ENCODE data around the gene CTNNA2. TPM values are rescaled to one million over a fixed set of nuclear protein-coding genes. Genes with fewer than 3 reads are reported as not detected.

CTNNA2 gene
- total and polyA plus RNA-seq, 2 of the 8 experiments (the other 6 are each of a cell fraction or from before 2014, with no cell fraction given), result 3.9 to 9.0 TPM

- Histone ChIP-seq H3K23ac (ENCODE audit: insufficient read length) (no peak overlapping the region), H4K91ac (replicated peaks; ENCODE audit: insufficient read length, low read length) (no peak overlapping the region), H3K4me2 (ENCODE audit: insufficient read depth in 1 of 2, low read depth in 2 of 2, low read length in 2 of 2) (no peak overlapping the region), H3K14ac (ENCODE audit: insufficient read length) (no peak overlapping the region), H2AK5ac (ENCODE audit: low read depth, low read length) (no peak overlapping the region), H3K9ac (replicated peaks in 1 of 4; ENCODE audit: extremely low read depth in 1 of 4, low read depth in 3 of 4, low read length in 3 of 4) (no peak overlapping the region), H2BK20ac (ENCODE audit: low read length) (no peak overlapping the region), H2AFZ (ENCODE audit: low read length) (no peak overlapping the region), H3K79me2 (ENCODE audit: control insufficient read depth in 1 of 2, insufficient read depth in 2 of 2, low read length in 2 of 2) (no peaks in the 10 kb centered on the region), H3K4me1 (replicated peaks in 1 of 4; ENCODE audit: control insufficient read depth in 3 of 4, insufficient read depth in 4 of 4, low read length in 3 of 4) (no peaks in the 10 kb centered on the region), H3K18ac (ENCODE audit: extremely low read depth, low read length) (no peak overlapping the region), H3K4ac (replicated peaks; ENCODE audit: insufficient read length, low read depth, low read length) (no peak overlapping the region), H3K4me3 (ENCODE audit: extremely low read depth in 1 of 4, insufficient read depth in 2 of 4, low read depth in 3 of 4, low read length in 4 of 4) (no peak overlapping the region), H3K36me3 (ENCODE audit: control insufficient read depth in 2 of 4, insufficient read depth in 4 of 4, low read length in 3 of 4) (no peaks in the 10 kb centered on the region), H4K20me1 (replicated peaks in 1 of 2; ENCODE audit: control insufficient read depth in 1 of 2, insufficient read depth in 2 of 2, low read length in 2 of 2) (no peaks in the 10 kb centered on the region), H3K56ac (replicated peaks; ENCODE audit: insufficient read length, low read depth, low read length) (no peak overlapping the region), H2BK5ac (ENCODE audit: low read depth, low read length) (no peak overlapping the region), H2BK15ac (ENCODE audit: low read length) (no peak overlapping the region), H3K27ac (ENCODE audit: low read depth, low read length) (no peak overlapping the region), H3K9me3 (ENCODE audit: insufficient read depth in 2 of 2, low read depth in 1 of 2, low read length in 1 of 2) (no peaks in the 10 kb centered on the region), H2BK12ac (ENCODE audit: low read depth, low read length) (no peak overlapping the region), H4K5ac (ENCODE audit: insufficient read length, low read depth, low read length) (no peak overlapping the region), H2BK120ac (replicated peaks; ENCODE audit: low read depth, low read length) (no peak overlapping the region), H3K27me3 (replicated peaks in 1 of 4; ENCODE audit: control insufficient read depth in 3 of 4, extremely low read depth in 1 of 4, insufficient read depth in 3 of 4, low read length in 3 of 4) (no peaks in the 10 kb centered on the region), H3K23me2 (ENCODE audit: low read depth, low read length) (no peaks in the 10 kb centered on the region), H3K79me1 (ENCODE audit: low read depth, low read length) (no peaks in the 10 kb centered on the region), H4K8ac (ENCODE audit: extremely low read depth, insufficient read depth, low read length) (no peak overlapping the region)
- no peak for FAIRE-seq
- ChIA-PET POLR2A (ENCODE audit: partially characterized antibody) (no interaction called here), CTCF (ENCODE audit: partially characterized antibody) (interaction anchor here (0.6 to 5.2 kb wide), 4 partner anchors 8 to 175 kb away, joined by 3 to 46 read pairs (median 11); no protein-coding TSS in a partner anchor)
- WGBS, 2 experiments (ENCODE audit: extremely low coverage in 1 of 2, insufficient coverage in 1 of 2, insufficient read length in 1 of 2, insufficient replicate concordance in 2 of 2, low coverage in 1 of 2, low lambda C conversion rate in 2 of 2, missing lambda C conversion rate in 1 of 2), result 86% methylated on average over 3 of the region's 3 CpGs; no CpG with 5 or more reads in 1 of the 2 experiments
- no peak for DNase-seq (ENCODE audit: low read depth in 1 of 2, low spot score in 2 of 2)
- TF ChIP-seq EZH2 (IDR thresholded peaks at IDR 0.05; ENCODE audit: low read depth, low read length, severe bottlenecking) (no peak), BCL11A (IDR thresholded peaks at IDR 0.05; ENCODE audit: low read depth in 2 of 2, low read length in 2 of 2) (no peak), RFX5 (IDR thresholded peaks at IDR 0.05; ENCODE audit: borderline replicate concordance, low read depth, low read length) (no peak), NRF1 (IDR thresholded peaks at IDR 0.05; ENCODE audit: low read depth, low read length) (no peak), CBX8 (IDR thresholded peaks at IDR 0.05; ENCODE audit: borderline replicate concordance, low read depth, low read length) (no peak), SIX5 (IDR thresholded peaks at IDR 0.05; ENCODE audit: low read depth, low read length) (no peak), FOSL1 (IDR thresholded peaks at IDR 0.05; ENCODE audit: insufficient read depth, low read depth, low read length) (no peak), YY1 (IDR thresholded peaks at IDR 0.05; ENCODE audit: low read depth, low read length) (no peak)
These were observed 734.5 kb downstream of the CTNNA2 start for GRCh38 chr2:80247339-80247738.

All from H1 (cell line).